ENCODE results near the gene F10.

GRCh38 chr13:113129480-113129879 is 6.9 kb downstream of the F10 start:
- TF ChIP-seq ZNF274 (IDR thresholded peaks at IDR 0.05; ENCODE audit: low read depth, low read length) (no peak), YY1 (IDR thresholded peaks at IDR 0.05; ENCODE audit: insufficient read depth, insufficient read length) (no peak)

Data from NT2/D1 (cell line).